HepG2 (cell line): ENCODE data around the gene ARHGEF12. TPM values are rescaled to one million over a fixed set of nuclear protein-coding genes. Genes with fewer than 3 reads are reported as not detected.

Experiments used
- ATAC-seq: fragments of 200-7000 bp; cut with Tn5 transposase; 3 replicates; pipeline ENCODE4 v1.9.1; 2020; ENCODE audit warnings: mild to moderate bottlenecking, moderate library complexity
- BruUV-seq: library from RNA; stranded (reverse); fragments of 400-500 nt; replicated peaks from 2 replicates; lab custom pipeline; 2021; lab: Mats Ljungman, UMichigan
- CTCF ChIA-PET: fragments of 300-600 bp; formaldehyde crosslinking; extraction: SDS; loops from one replicate; lab custom pipeline; 2021; ENCODE audit warnings: low total read pairs, inconsistent platforms, low intra/inter-chr PET ratio; lab: Yijun Ruan, JAX
- POLR2A ChIA-PET: fragments of 350-600 bp; sonication (Branson Sonifier 250); formaldehyde crosslinking; loops from one replicate; lab custom pipeline; 2020; ENCODE audit warnings: antibody characterized with exemption, inconsistent platforms; lab: Yijun Ruan, JAX
- DNase-seq: peaks from one replicate; pipeline ENCODE4 v3.0.0-alpha.2; 2015; ENCODE audit warnings: low spot score
- FAIRE-seq: peaks from 3 replicates; lab custom pipeline; 2011; peaks lifted over from hg19 to GRCh38; lab: Jason Lieb, UNC
- H2AFZ ChIP-seq: one replicate; pipeline ENCODE4 v1.6.1; 2011; ENCODE audit warnings: low read length, inconsistent platforms
- H3K27ac ChIP-seq: fragments of 300-600 bp; 3 replicates; pipeline ENCODE4 v1.8.0; 2011; ENCODE audit warnings: mixed run types, mild to moderate bottlenecking, mixed read lengths, low read length, inconsistent platforms; ENCODE audit not compliant: insufficient read depth; ENCODE audit errors: extremely low read length
- H3K27me3 ChIP-seq, 2 experiments: fragments of 200-600 bp in 1 of 2; 2 replicates in 1 of 2; 3 replicates in 1 of 2; pipeline versions ENCODE4 v1.6.0 to v1.8.0; 2011; ENCODE audit warnings: low read length in 2 of 2, mild to moderate bottlenecking in 2 of 2, moderate library complexity in 2 of 2, inconsistent platforms in 1 of 2; ENCODE audit not compliant: insufficient read depth in 2 of 2, control insufficient read depth in 1 of 2
- H3K36me3 ChIP-seq, 2 experiments: fragments of 200-600 bp in 1 of 2; replicated peaks in 1 of 2; 2 replicates in 1 of 2; 3 replicates in 1 of 2; pipeline versions ENCODE4 v1.5.1 to v1.8.0; 2011; ENCODE audit warnings: low read length in 2 of 2, inconsistent platforms in 1 of 2; ENCODE audit not compliant: insufficient read depth in 2 of 2, control insufficient read depth in 1 of 2
- H3K4me1 ChIP-seq: 2 replicates; pipeline ENCODE4 v1.5.1; 2012; ENCODE audit warnings: low read length, inconsistent platforms; ENCODE audit not compliant: insufficient read depth
- H3K4me2 ChIP-seq: 2 replicates; pipeline ENCODE4 v1.6.0; 2011; ENCODE audit warnings: low read depth, low read length, inconsistent platforms
- H3K4me3 ChIP-seq, 3 experiments: fragments of 200-600 bp in 1 of 3; sonication (generic), shearing (Covaris generic) in 1 of 3; replicated peaks in 1 of 3; 2 replicates each; pipeline ENCODE4 v1.5.1; 2011 to 2016; ENCODE audit warnings: low read length in 3 of 3, inconsistent platforms in 2 of 3, low read depth in 2 of 3, mild to moderate bottlenecking in 2 of 3, control low read depth in 1 of 3, mixed read lengths in 1 of 3; ENCODE audit not compliant: insufficient read depth in 1 of 3
- H3K79me2 ChIP-seq: one replicate; pipeline ENCODE4 v1.6.1; 2011; ENCODE audit warnings: low read length, inconsistent platforms; ENCODE audit not compliant: insufficient read depth
- H3K9ac ChIP-seq: 2 replicates; pipeline ENCODE4 v1.6.0; 2011; ENCODE audit warnings: mild to moderate bottlenecking, low read depth, low read length, inconsistent platforms; ENCODE audit not compliant: insufficient read depth
- H3K9me3 ChIP-seq: 2 replicates; pipeline ENCODE4 v1.5.1; 2012; ENCODE audit warnings: mild to moderate bottlenecking, low read length
- H4K20me1 ChIP-seq: 2 replicates; pipeline ENCODE4 v1.6.0; 2011; ENCODE audit warnings: inconsistent platforms, mild to moderate bottlenecking, low read length, moderate library complexity; ENCODE audit not compliant: insufficient read depth
- ATF3 ChIP-seq: sonication (generic); formaldehyde crosslinking; IDR thresholded peaks from 2 replicates; pipeline ENCODE4 v1.4.0; 2020; ENCODE audit warnings: missing genetic modification reagents
- ATM ChIP-seq: fragments of 450-650 bp; IDR thresholded peaks from 2 replicates; pipeline ENCODE4 v1.7.1; 2017; ENCODE audit warnings: mild to moderate bottlenecking, borderline replicate concordance
- BHLHE40 ChIP-seq: IDR thresholded peaks from 2 replicates; pipeline ENCODE4 v1.6.1; 2011; ENCODE audit warnings: low read length, improper control_type of control experiment
- CENPBD1 ChIP-seq: sonication (generic); formaldehyde crosslinking; IDR thresholded peaks from 2 replicates; pipeline ENCODE4 v1.8.0; 2022; ENCODE audit warnings: missing genetic modification reagents, low read depth, mild to moderate bottlenecking, borderline replicate concordance
- CREM ChIP-seq, 2 experiments: sonication (generic) in 1 of 2; formaldehyde crosslinking in 1 of 2; IDR thresholded peaks; 2 replicates each; pipeline versions ENCODE4 v1.4.0 to v1.6.1; 2016 to 2020; ENCODE audit warnings: antibody characterized with exemption in 1 of 2, mild to moderate bottlenecking in 1 of 2, missing genetic modification reagents in 1 of 2
- HNRNPH1 ChIP-seq: fragments of 200-400 bp; formaldehyde crosslinking; optimal IDR thresholded peaks from 2 replicates; pipeline ENCODE3; 2017; ENCODE audit warnings: mild to moderate bottlenecking, low read depth, low read length
- HNRNPUL1 ChIP-seq: fragments of 200-400 bp; formaldehyde crosslinking; IDR thresholded peaks from 2 replicates; pipeline ENCODE4 v1.6.1; 2017; ENCODE audit warnings: low read depth, mild to moderate bottlenecking, low read length, moderate library complexity
- IKZF1 ChIP-seq: fragments of 450-650 bp; IDR thresholded peaks from 2 replicates; pipeline ENCODE4 v1.7.1; 2016
- IRF2 ChIP-seq: IDR thresholded peaks from 2 replicates; pipeline ENCODE4 v1.6.1; 2018; ENCODE audit warnings: missing genetic modification reagents, missing compliant biosample characterization
- MED1 ChIP-seq: sonication (generic); formaldehyde crosslinking; IDR thresholded peaks from 2 replicates; pipeline ENCODE4 v1.4.0; 2020; ENCODE audit warnings: missing genetic modification reagents
- MXD4 ChIP-seq: IDR thresholded peaks from 2 replicates; pipeline ENCODE4 v1.6.1; 2016; ENCODE audit warnings: mild to moderate bottlenecking, missing biosample characterization, missing genetic modification reagents
- MXI1 ChIP-seq: IDR thresholded peaks from 3 replicates; pipeline ENCODE4 v1.6.1; 2012; ENCODE audit warnings: low read depth, low read length, inconsistent platforms, borderline replicate concordance
- NFYB ChIP-seq: sonication (generic); formaldehyde crosslinking; IDR thresholded peaks from 2 replicates; pipeline ENCODE4 v1.4.0; 2020; ENCODE audit warnings: missing genetic modification reagents
- RCOR2 ChIP-seq: IDR thresholded peaks from 2 replicates; pipeline ENCODE4 v1.6.1; 2016; ENCODE audit warnings: missing biosample characterization, missing genetic modification reagents
- SMAD1 ChIP-seq: sonication (generic); formaldehyde crosslinking; IDR thresholded peaks from 2 replicates; pipeline ENCODE4 v1.4.0; 2020; ENCODE audit warnings: missing genetic modification reagents, low read depth, mild to moderate bottlenecking, borderline replicate concordance
- SRSF4 ChIP-seq: fragments of 200-400 bp; formaldehyde crosslinking; IDR thresholded peaks from one replicate; pipeline ENCODE4 v1.6.1; 2018; ENCODE audit warnings: mild to moderate bottlenecking, low read depth, low read length, moderate library complexity; ENCODE audit not compliant: poor library complexity, severe bottlenecking
- SYNCRIP ChIP-seq: fragments of 200-400 bp; formaldehyde crosslinking; IDR thresholded peaks from 2 replicates; pipeline ENCODE4 v1.6.1; 2018; ENCODE audit warnings: mild to moderate bottlenecking, low read depth, low read length; ENCODE audit not compliant: insufficient read depth
- TBX3 ChIP-seq: fragments of 450-650 bp; IDR thresholded peaks from 2 replicates; pipeline ENCODE4 v1.6.1; 2017; ENCODE audit warnings: antibody characterized with exemption, mild to moderate bottlenecking, inconsistent platforms, borderline replicate concordance
- ZBTB7A ChIP-seq: sonication (generic); formaldehyde crosslinking; IDR thresholded peaks from 2 replicates; pipeline ENCODE4 v1.8.0; 2022; ENCODE audit warnings: mild to moderate bottlenecking, missing genetic modification reagents
- ZFP1 ChIP-seq: IDR thresholded peaks from 2 replicates; pipeline ENCODE4 v1.6.1; 2016
- ZMYM2 ChIP-seq: sonication (generic); formaldehyde crosslinking; IDR thresholded peaks from 2 replicates; pipeline ENCODE4 v1.8.0; 2022; ENCODE audit warnings: mild to moderate bottlenecking, missing genetic modification reagents
- ZNF20 ChIP-seq: sonication (generic); formaldehyde crosslinking; IDR thresholded peaks from 2 replicates; pipeline ENCODE4 v1.4.0; 2020; ENCODE audit warnings: mild to moderate bottlenecking, moderate library complexity, missing genetic modification reagents
- ZNF431 ChIP-seq: sonication (generic); formaldehyde crosslinking; IDR thresholded peaks from 2 replicates; pipeline ENCODE4 v1.9.0; 2022; ENCODE audit warnings: missing genetic modification reagents, low read depth, mild to moderate bottlenecking, borderline replicate concordance
- ZNF546 ChIP-seq: sonication (generic); formaldehyde crosslinking; conservative IDR thresholded peaks from 2 replicates; pipeline ENCODE4 v1.8.1; 2023; ENCODE audit warnings: mild to moderate bottlenecking, missing genetic modification reagents
- ZNF552 ChIP-seq: sonication (generic); formaldehyde crosslinking; IDR thresholded peaks from 2 replicates; pipeline ENCODE4 v1.9.0; 2022; ENCODE audit warnings: missing genetic modification reagents, mild to moderate bottlenecking, borderline replicate concordance
- ZNF616 ChIP-seq: sonication (generic); formaldehyde crosslinking; IDR thresholded peaks from 2 replicates; pipeline ENCODE4 v1.5.0; 2020; ENCODE audit warnings: low read depth, mild to moderate bottlenecking, missing genetic modification reagents
- ZNF713 ChIP-seq: sonication (generic); formaldehyde crosslinking; IDR thresholded peaks from 2 replicates; pipeline ENCODE4 v1.4.0; 2020; ENCODE audit warnings: mild to moderate bottlenecking, missing genetic modification reagents
- ZNF747 ChIP-seq: sonication (generic); formaldehyde crosslinking; IDR thresholded peaks from 2 replicates; pipeline ENCODE4 v1.8.1; 2023; ENCODE audit warnings: missing genetic modification reagents, mild to moderate bottlenecking, borderline replicate concordance
- ZNF788 ChIP-seq: sonication (generic); formaldehyde crosslinking; IDR thresholded peaks from 2 replicates; pipeline ENCODE4 v1.5.0; 2020; ENCODE audit warnings: mild to moderate bottlenecking, missing genetic modification reagents, borderline replicate concordance
- WGBS: methylation state at CpG from one replicate; pipeline ENCODE4 v1.1.6; 2017; ENCODE audit warnings: low lambda C conversion rate; 5-methylcytosine and 5-hydroxymethylcytosine counted together
- in situ Hi-C: cut with HindIII; loops from 2 replicates; pipeline ENCODE4 v1.10.0; 2017; ENCODE audit warnings: low pct_unique_long_range_greater_than_20kb; ENCODE audit not compliant: extremely low pct_ligation_motif_present
- intact Hi-C: fragments of 100-400 bp; cut with micrococcal nuclease; formaldehyde crosslinking; loops from one replicate; pipeline ENCODE4 v1.10.0; 2022; ENCODE audit not compliant: unreplicated experiment
- polyA plus RNA-seq, 8 experiments: library from polyadenylated mRNA; depleted of rRNA in 3 of 8; stranded (reverse) in 7 of 8; unstranded in 1 of 8; fragments of >200 nt; fragmentation: Illumina TruSeq in 4 of 8; extraction: Trizol in 4 of 8; gene quantifications; 2 replicates each; pipeline versions ENCODE4 v1.2.1 to v1.2.3, GENCODE V29; 2011 to 2016; ENCODE audit warnings: low read depth in 4 of 8, missing spikeins in 1 of 8, mixed read lengths in 1 of 8; ENCODE audit not compliant: insufficient read depth in 1 of 8
- total RNA-seq, 5 experiments: library from RNA; depleted of rRNA; stranded (reverse); fragments of >200 nt; fragmentation: Illumina TruSeq; extraction: Trizol; gene quantifications; 2 replicates each; pipeline ENCODE4 v1.2.3, GENCODE V29; 2016; ENCODE audit warnings: low read depth in 1 of 5

ARHGEF12 gene
- total and polyA plus RNA-seq, 2 of the 13 experiments (the other 11 are each of a cell fraction or from before 2014, with no cell fraction given) = 17.9 to 54.4 TPM

- TF ChIP-seq HNRNPUL1 (no peak), SMAD1 (CRISPR knock-in tag) (no peak), IKZF1 (no peak), ZFP1 (CRISPR knock-in tag) (no peak), ZNF431 (CRISPR knock-in tag) (no peak), ZNF713 (CRISPR knock-in tag) (no peak), HNRNPH1 (no peak), ZNF552 (CRISPR knock-in tag) (no peak), CREM (IDR thresholded peaks at IDR 0.05) (no peak), CREM (CRISPR knock-in tag; IDR thresholded peaks at IDR 0.05) (no peak)
Measured at GRCh38 chr11:120307476-120307875, 28.7 kb upstream of the ARHGEF12 start (continued).

- H3K79me2 ChIP-seq = no peaks in the 10 kb centered on the region
- H3K36me3 ChIP-seq = no peaks in the 10 kb centered on the region
- no peaks in the 10 kb centered on the region for H4K20me1 ChIP-seq
- H3K9me3 ChIP-seq = no peaks in the 10 kb centered on the region
- H3K4me2 ChIP-seq = no peak overlapping the region
- CTCF ChIA-PET = no interaction called here
- FAIRE-seq = no peak
- no peak overlapping the region for H3K4me3 ChIP-seq
- H2AFZ ChIP-seq = no peak overlapping the region
- TF ChIP-seq ZNF546 (no peak), IRF2 (no peak), RCOR2 (CRISPR knock-in tag) (no peak), NFYB (CRISPR knock-in tag) (no peak), SRSF4 (no peak), MXD4 (CRISPR knock-in tag) (no peak), CENPBD1 (CRISPR knock-in tag) (no peak), ATF3 (CRISPR knock-in tag) (no peak), ZNF788 (CRISPR knock-in tag) (no peak), MXI1 (no peak), ZMYM2 (CRISPR knock-in tag) (no peak), SYNCRIP (no peak), ZNF20 (CRISPR knock-in tag) (no peak), ZNF747 (CRISPR knock-in tag) (no peak), ZNF616 (CRISPR knock-in tag) (no peak), ZBTB7A (CRISPR knock-in tag) (no peak), ATM (no peak), TBX3 (no peak), MED1 (CRISPR knock-in tag) (no peak), BHLHE40 (no peak)
- TF ChIP-seq, all 625 proteins: peak for 0
- no peaks in the 10 kb centered on the region for H3K4me1 ChIP-seq
- no peak for DNase-seq
- 35% methylated on average over 7 of the region's 7 CpGs for WGBS
- ATAC-seq = no peak
- POLR2A ChIA-PET = no interaction called here
- in situ Hi-C loops = no loop called here
- peaks cover 1 to 42% of the 10 kb centered on the region in 2 experiments; a peak in 4 of 5 replicates for H3K27me3 ChIP-seq
- no TSS peak for BruUV-seq
- no peak overlapping the region for H3K9ac ChIP-seq
- no peak overlapping the region for H3K27ac ChIP-seq
- intact Hi-C loops = no loop called here
Measured at GRCh38 chr11:120308081-120308480, 28.1 kb upstream of the ARHGEF12 start.
